SK-N-SH (cell line): ENCODE results near the gene PDIA5. TPM values are rescaled to one million over a fixed set of nuclear protein-coding genes. Genes with fewer than 3 reads are reported as not detected.

Experiments
- CTCF ChIA-PET: fragments of 300-600, 350-600 bp; formaldehyde crosslinking; extraction: SDS; loops from one replicate; lab custom pipeline; 2021; lab: Yijun Ruan, JAX
- POLR2A ChIA-PET: fragments of 350-600 bp; sonication (Branson Sonifier 250); formaldehyde crosslinking; extraction: SDS; loops from one replicate; lab custom pipeline; 2020; ENCODE audit warnings: antibody characterized with exemption, inconsistent platforms; lab: Yijun Ruan, JAX
- DNase-seq: peaks from one replicate; pipeline ENCODE4 v3.0.0; 2012
- H2AFZ ChIP-seq: fragments of 200-600 bp; sonication (generic); 2 replicates; pipeline ENCODE4 v1.8.1; 2016; ENCODE audit warnings: antibody characterized with exemption, mild to moderate bottlenecking, low read depth
- H3F3A ChIP-seq: fragments of 200-600 bp; sonication (generic); replicated peaks from 2 replicates; pipeline ENCODE3; 2016; ENCODE audit warnings: antibody characterized with exemption, mild to moderate bottlenecking; ENCODE audit not compliant: insufficient read depth
- H3K27ac ChIP-seq, 2 experiments: fragments of 200-500 bp in 1 of 2; fragments of 200-600 bp in 1 of 2; sonication (Bioruptor generic) in 1 of 2; sonication (generic), shearing (Covaris generic) in 1 of 2; 2 replicates each; pipeline versions ENCODE4 v1.5.1 to v1.6.1; 2014 to 2016; ENCODE audit warnings: low read depth in 2 of 2, inconsistent platforms in 1 of 2, low read length in 1 of 2, mild to moderate bottlenecking in 1 of 2, mixed read lengths in 1 of 2
- H3K27me3 ChIP-seq: fragments of 200-600 bp; sonication (generic), shearing (Covaris generic); 2 replicates; pipeline ENCODE4 v1.6.1; 2016; ENCODE audit warnings: mixed run types; ENCODE audit not compliant: insufficient read depth
- H3K36me3 ChIP-seq, 2 experiments: fragments of 200-500 bp in 1 of 2; fragments of 200-600 bp in 1 of 2; sonication (Bioruptor generic) in 1 of 2; sonication (generic) in 1 of 2; replicated peaks in 1 of 2; 2 replicates each; pipeline versions ENCODE3 to v1.5.1; 2014 to 2016; ENCODE audit warnings: low read length in 1 of 2, mild to moderate bottlenecking in 1 of 2; ENCODE audit not compliant: insufficient read depth in 2 of 2, control insufficient read depth in 1 of 2
- H3K4me1 ChIP-seq, 2 experiments: fragments of 200-500 bp in 1 of 2; fragments of 200-600 bp in 1 of 2; sonication (Bioruptor generic) in 1 of 2; sonication (generic), shearing (Covaris generic) in 1 of 2; 2 replicates each; pipeline versions ENCODE4 v1.5.1 to v1.6.1; 2014 to 2016; ENCODE audit warnings: low read depth in 1 of 2, low read length in 1 of 2, mixed run types in 1 of 2; ENCODE audit not compliant: insufficient read depth in 2 of 2, control insufficient read depth in 1 of 2
- H3K4me2 ChIP-seq: fragments of 200-600 bp; sonication (generic), shearing (Covaris generic); 2 replicates; pipeline ENCODE4 v1.6.1; 2017; ENCODE audit warnings: mixed run types
- H3K4me3 ChIP-seq, 2 experiments: fragments of 200-500 bp in 1 of 2; fragments of 200-600 bp in 1 of 2; sonication (Bioruptor generic) in 1 of 2; sonication (generic), shearing (Covaris generic) in 1 of 2; 2 replicates each; pipeline versions ENCODE4 v1.5.1 to v1.8.1; 2014 to 2016; ENCODE audit warnings: low read depth in 2 of 2, inconsistent platforms in 1 of 2, low read length in 1 of 2, mild to moderate bottlenecking in 1 of 2, mixed read lengths in 1 of 2, moderate library complexity in 1 of 2
- H3K79me2 ChIP-seq: fragments of 200-600 bp; sonication (generic); 2 replicates; pipeline ENCODE4 v1.8.1; 2017; ENCODE audit warnings: mild to moderate bottlenecking; ENCODE audit not compliant: insufficient read depth
- H3K9ac ChIP-seq: fragments of 200-600 bp; sonication (generic); 2 replicates; pipeline ENCODE4 v1.6.1; 2017; ENCODE audit warnings: mixed run types
- H3K9me2 ChIP-seq: fragments of 200-600 bp; sonication (generic); 2 replicates; pipeline ENCODE4 v1.6.1; 2017; ENCODE audit warnings: mixed run types
- H3K9me3 ChIP-seq: fragments of 200-600 bp; sonication (generic); 2 replicates; pipeline ENCODE4 v1.6.1; 2017; ENCODE audit warnings: mixed run types, mild to moderate bottlenecking, moderate library complexity
- H4K20me1 ChIP-seq: fragments of 200-600 bp; sonication (generic); 2 replicates; pipeline ENCODE4 v1.6.1; 2017; ENCODE audit warnings: mild to moderate bottlenecking, mixed run types; ENCODE audit not compliant: insufficient read depth
- CHD2 ChIP-seq: fragments of 150-350 bp; IDR thresholded peaks from 2 replicates; pipeline ENCODE4 v1.6.1; 2018; ENCODE audit warnings: low read length; ENCODE audit not compliant: partially characterized antibody
- ELF1 ChIP-seq: IDR thresholded peaks from 2 replicates; pipeline ENCODE4 v1.4.0; 2012
- FOSL2 ChIP-seq: IDR thresholded peaks from 2 replicates; pipeline ENCODE4 v1.4.0; 2012; ENCODE audit warnings: low read depth, mild to moderate bottlenecking, moderate library complexity, borderline replicate concordance
- FOXJ3 ChIP-seq: sonication (generic); formaldehyde crosslinking; IDR thresholded peaks from 2 replicates; pipeline ENCODE4 v1.5.1; 2020; ENCODE audit warnings: mild to moderate bottlenecking, missing genetic modification reagents
- JUND ChIP-seq: IDR thresholded peaks from 2 replicates; pipeline ENCODE4 v1.4.0; 2012
- MEF2A ChIP-seq: IDR thresholded peaks from 2 replicates; pipeline ENCODE4 v1.4.0; 2012; ENCODE audit warnings: low read depth, borderline replicate concordance
- NRF1 ChIP-seq: IDR thresholded peaks from 2 replicates; pipeline ENCODE4 v1.6.1; 2012; ENCODE audit warnings: low read depth, mild to moderate bottlenecking, low read length
- POLR2AphosphoS5 ChIP-seq: IDR thresholded peaks from 2 replicates; pipeline ENCODE4 v1.6.1; 2012; ENCODE audit warnings: low read depth, low read length
- RAD21 ChIP-seq: IDR thresholded peaks from 2 replicates; pipeline ENCODE4 v1.6.1; 2012; ENCODE audit warnings: mild to moderate bottlenecking, low read length
- RFX5 ChIP-seq: IDR thresholded peaks from 2 replicates; pipeline ENCODE4 v1.6.1; 2012; ENCODE audit warnings: mild to moderate bottlenecking, improper control_type of control experiment, low read length
- SIN3A ChIP-seq: IDR thresholded peaks from 2 replicates; pipeline ENCODE4 v1.6.1; 2012; ENCODE audit warnings: low read depth, mild to moderate bottlenecking, low read length, moderate library complexity, borderline replicate concordance
- SMC3 ChIP-seq: IDR thresholded peaks from 2 replicates; pipeline ENCODE4 v1.6.1; 2012; ENCODE audit warnings: low read depth, low read length, improper control_type of control experiment
- TCF12 ChIP-seq: IDR thresholded peaks from 2 replicates; pipeline ENCODE4 v1.4.0; 2012
- TEAD4 ChIP-seq: IDR thresholded peaks from 2 replicates; pipeline ENCODE4 v1.4.0; 2012; ENCODE audit warnings: mild to moderate bottlenecking, borderline replicate concordance; ENCODE audit not compliant: insufficient read depth
- WGBS: methylation state at CpG from one replicate; pipeline ENCODE4 v1.1.6; 2017; ENCODE audit warnings: low lambda C conversion rate; 5-methylcytosine and 5-hydroxymethylcytosine counted together
- polyA plus RNA-seq, 3 experiments: library from polyadenylated mRNA; depleted of rRNA; stranded (reverse); fragments of >200 nt; gene quantifications; 2 replicates each; pipeline ENCODE4 v1.2.3, GENCODE V29; 2012
- TF ChIP-seq, protein P1 (sequence below): IDR thresholded peaks from 2 replicates; pipeline ENCODE4 v1.4.0; 2012; ENCODE audit warnings: low read depth, borderline replicate concordance
- TF ChIP-seq, protein P2 (sequence below): IDR thresholded peaks from 2 replicates; pipeline ENCODE4; 2012
- TF ChIP-seq, protein P3 (sequence below): IDR thresholded peaks from 2 replicates; pipeline ENCODE4 v1.4.0; 2012; ENCODE audit warnings: low read depth

The PDIA5 gene
- polyA plus RNA-seq, 1 of the 3 experiments (the other 2 are of a cell fraction), result 28.6 TPM

- TF ChIP-seq, protein P1, sequence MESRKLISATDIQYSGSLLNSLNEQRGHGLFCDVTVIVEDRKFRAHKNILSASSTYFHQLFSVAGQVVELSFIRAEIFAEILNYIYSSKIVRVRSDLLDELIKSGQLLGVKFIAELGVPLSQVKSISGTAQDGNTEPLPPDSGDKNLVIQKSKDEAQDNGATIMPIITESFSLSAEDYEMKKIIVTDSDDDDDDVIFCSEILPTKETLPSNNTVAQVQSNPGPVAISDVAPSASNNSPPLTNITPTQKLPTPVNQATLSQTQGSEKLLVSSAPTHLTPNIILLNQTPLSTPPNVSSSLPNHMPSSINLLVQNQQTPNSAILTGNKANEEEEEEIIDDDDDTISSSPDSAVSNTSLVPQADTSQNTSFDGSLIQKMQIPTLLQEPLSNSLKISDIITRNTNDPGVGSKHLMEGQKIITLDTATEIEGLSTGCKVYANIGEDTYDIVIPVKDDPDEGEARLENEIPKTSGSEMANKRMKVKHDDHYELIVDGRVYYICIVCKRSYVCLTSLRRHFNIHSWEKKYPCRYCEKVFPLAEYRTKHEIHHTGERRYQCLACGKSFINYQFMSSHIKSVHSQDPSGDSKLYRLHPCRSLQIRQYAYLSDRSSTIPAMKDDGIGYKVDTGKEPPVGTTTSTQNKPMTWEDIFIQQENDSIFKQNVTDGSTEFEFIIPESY, result no peak
- TF ChIP-seq SMC3, result peak; percentile 90
- no peak for TF ChIP-seq POLR2AphosphoS5
- no peak for TF ChIP-seq ELF1
- TF ChIP-seq SIN3A, result no peak; the same call in 1 of the 2 replicates
- TF ChIP-seq CHD2, result no peak
- no peak for TF ChIP-seq TCF12
- TF ChIP-seq FOXJ3 (CRISPR knock-in tag), result no peak
- TF ChIP-seq FOSL2, result no peak
- no peak for TF ChIP-seq TEAD4
- TF ChIP-seq, protein P2, sequence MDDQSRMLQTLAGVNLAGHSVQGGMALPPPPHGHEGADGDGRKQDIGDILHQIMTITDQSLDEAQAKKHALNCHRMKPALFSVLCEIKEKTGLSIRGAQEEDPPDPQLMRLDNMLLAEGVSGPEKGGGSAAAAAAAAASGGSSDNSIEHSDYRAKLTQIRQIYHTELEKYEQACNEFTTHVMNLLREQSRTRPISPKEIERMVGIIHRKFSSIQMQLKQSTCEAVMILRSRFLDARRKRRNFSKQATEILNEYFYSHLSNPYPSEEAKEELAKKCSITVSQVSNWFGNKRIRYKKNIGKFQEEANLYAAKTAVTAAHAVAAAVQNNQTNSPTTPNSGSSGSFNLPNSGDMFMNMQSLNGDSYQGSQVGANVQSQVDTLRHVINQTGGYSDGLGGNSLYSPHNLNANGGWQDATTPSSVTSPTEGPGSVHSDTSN, result no peak
Measured at GRCh38 chr3:123028233-123028828, 38.5 kb upstream of the PDIA5 start (continued).

- POLR2A ChIA-PET, result interaction anchor here (0.7 to 1.8 kb wide), 3 partner anchors 17 to 1484 kb away, joined by 3 to 4 read pairs (median 3); no protein-coding TSS in a partner anchor
- CTCF ChIA-PET, result interaction anchor here (0.6 to 13.4 kb wide), 10 partner anchors 8 to 216 kb away, joined by 3 to 342 read pairs (median 4); no protein-coding TSS in a partner anchor
- 85% methylated on average over 4 of the region's 4 CpGs for WGBS
Measured at GRCh38 chr3:123031051-123031450, 35.8 kb upstream of the PDIA5 start.

GRCh38 chr3:123032057-123032456, 34.8 kb upstream of the PDIA5 start:
- WGBS, result 71% methylated on average over 3 of the region's 3 CpGs
- Histone ChIP-seq H3K9ac (no peak overlapping the region), H3K27ac (no peak overlapping the region), H3K79me2 (no peaks in the 10 kb centered on the region)
- CTCF ChIA-PET, result interaction anchor here (0.6 to 13.4 kb wide), 7 partner anchors 9 to 229 kb away, joined by 3 to 342 read pairs (median 5); no protein-coding TSS in a partner anchor
- TF ChIP-seq TCF12 (no peak), TEAD4 (no peak), NRF1 (no peak), SMC3 (no peak), RAD21 (no peak), RFX5 (no peak)
- TF ChIP-seq, protein P3, sequence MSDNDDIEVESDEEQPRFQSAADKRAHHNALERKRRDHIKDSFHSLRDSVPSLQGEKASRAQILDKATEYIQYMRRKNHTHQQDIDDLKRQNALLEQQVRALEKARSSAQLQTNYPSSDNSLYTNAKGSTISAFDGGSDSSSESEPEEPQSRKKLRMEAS, result no peak
- TF ChIP-seq, all 33 proteins: peak for 0
- H3F3A ChIP-seq, result no peaks in the 10 kb centered on the region
- H2AFZ ChIP-seq, result no peak overlapping the region
- POLR2A ChIA-PET, result interaction anchor here (1.8 kb wide), 1 partner anchor 18 kb away, joined by 4 read pairs; no protein-coding TSS in a partner anchor
- no peak for DNase-seq
- no peak overlapping the region for H3K4me3 ChIP-seq
- peaks cover 23% of the 10 kb centered on the region for H3K27me3 ChIP-seq
- no peaks in the 10 kb centered on the region for H3K9me3 ChIP-seq
- H4K20me1 ChIP-seq, result no peaks in the 10 kb centered on the region
- H3K36me3 ChIP-seq, result no peaks in the 10 kb centered on the region
- H3K4me1 ChIP-seq, result peaks cover 0 to 16% of the 10 kb centered on the region in 2 experiments; a peak in 2 of 4 replicates
- H3K9me2 ChIP-seq, result no peaks in the 10 kb centered on the region
- H3K4me2 ChIP-seq, result no peak overlapping the region

More at GRCh38 chr3:123031051-123031450, 35.8 kb upstream of the PDIA5 start:
- no peak for DNase-seq
- Histone ChIP-seq H3K36me3 (no peaks in the 10 kb centered on the region), H3K79me2 (no peaks in the 10 kb centered on the region), H3K9me2 (no peaks in the 10 kb centered on the region), H3F3A (no peaks in the 10 kb centered on the region), H4K20me1 (no peaks in the 10 kb centered on the region), H3K9ac (no peak overlapping the region), H3K27me3 (peaks cover 26% of the 10 kb centered on the region), H3K4me2 (no peak overlapping the region), H3K4me1 (peaks cover 0 to 23% of the 10 kb centered on the region in 2 experiments; a peak in 2 of 4 replicates), H3K4me3 (no peak overlapping the region), H3K9me3 (no peaks in the 10 kb centered on the region), H3K27ac (no peak overlapping the region), H2AFZ (no peak overlapping the region)
- TF ChIP-seq RFX5 (no peak), MEF2A (no peak), JUND (no peak)
